Colonic mucosa (tissue), 4 donors: ENCODE results near the gene CCNDBP1. TPM values are rescaled to one million over a fixed set of nuclear protein-coding genes. Genes with fewer than 3 reads are reported as not detected.

Source experiments
- DNase-seq: peaks from one replicate; pipeline ENCODE4 v3.0.0-alpha.2; 2020
- H3K27ac ChIP-seq: fragments of 200-600 bp; one replicate; pipeline ENCODE4 v1.8.0; 2021
- H3K27me3 ChIP-seq: fragments of 200-600 bp; one replicate; pipeline ENCODE4 v1.8.0; 2021
- H3K36me3 ChIP-seq: fragments of 200-600 bp; one replicate; pipeline ENCODE4 v1.8.0; 2021
- H3K4me1 ChIP-seq: fragments of 200-600 bp; one replicate; pipeline ENCODE4 v1.8.0; 2021; ENCODE audit warnings: mild to moderate bottlenecking
- H3K4me3 ChIP-seq: fragments of 200-600 bp; one replicate; pipeline ENCODE4 v1.8.0; 2021
- H3K9ac ChIP-seq, 2 donors: one replicate each; pipeline ENCODE4 v1.7.0; 2013; ENCODE audit warnings: control low read depth in 2 of 2, low read depth in 2 of 2, low read length in 2 of 2
- H3K9me3 ChIP-seq: fragments of 200-600 bp; one replicate; pipeline ENCODE4 v1.8.0; 2021
- intact Hi-C: fragments of 100-400 bp; cut with DNase I; formaldehyde crosslinking; loops from one replicate; pipeline ENCODE4 v1.14.1; 2022
- total RNA-seq, 2 donors: library from RNA; stranded (reverse); fragmentation: NEBNext Ultra II Directional in 1 of 2; extraction: Animal tissue kit (Norgen Biotek cat#: 25700) in 1 of 2; gene quantifications; one replicate each; pipeline ENCODE4 v1.2.1, GENCODE V29; 2021
- TF ChIP-seq, protein P1 (sequence below): fragments of 200-600 bp; IDR thresholded peaks from one replicate; pipeline ENCODE4 v1.8.0; 2022; ENCODE audit warnings: antibody characterized with exemption, mild to moderate bottlenecking
- donor health status: healthy.
- donor health status: DM: no; HTN: no; CAD: no.
- donor health status: DM: no; HTN: no; CAD: no.

Gene CCNDBP1
- total RNA-seq, 2 donors from 2014 or later = 48.2 to 64.5 TPM

DNA sequence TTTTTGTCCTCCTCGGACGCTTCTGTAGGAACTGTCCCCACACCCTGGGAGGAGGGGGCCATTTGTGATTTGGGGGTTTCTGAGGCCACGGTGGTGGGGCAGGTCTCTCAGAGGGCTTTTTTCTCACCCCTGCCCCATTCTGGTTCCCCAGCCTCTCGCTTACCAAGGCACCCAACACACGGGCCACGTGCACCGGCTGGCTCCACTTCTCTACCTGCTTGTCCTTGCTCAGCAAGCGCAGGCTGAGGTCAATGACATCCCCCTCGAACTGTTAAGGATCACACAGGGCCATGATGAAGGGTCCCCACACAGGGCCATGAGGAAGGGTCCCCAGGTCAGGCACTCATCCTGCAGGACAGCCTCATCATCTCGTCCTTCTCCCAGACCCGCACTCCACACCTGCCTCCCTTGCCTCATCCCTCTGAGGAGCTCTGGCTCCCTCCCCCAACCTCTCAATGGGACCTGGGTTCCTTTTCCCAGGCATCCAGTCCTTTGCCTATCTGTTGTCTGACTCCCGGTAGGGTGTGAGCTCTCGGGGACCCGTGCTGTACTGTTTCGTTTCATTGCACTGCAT is 25.1 kb downstream of the CCNDBP1 start:
- Histone ChIP-seq H3K36me3 (no peaks in the 10 kb centered on the region), H3K27me3 (no peaks in the 10 kb centered on the region), H3K9me3 (no peaks in the 10 kb centered on the region), H3K27ac (no peak overlapping the region), H3K9ac (no peak overlapping the region), H3K4me3 (no peak overlapping the region), H3K4me1 (no peaks in the 10 kb centered on the region)
- intact Hi-C loops = no loop called here
- no peak for DNase-seq
- TF ChIP-seq, protein P1, sequence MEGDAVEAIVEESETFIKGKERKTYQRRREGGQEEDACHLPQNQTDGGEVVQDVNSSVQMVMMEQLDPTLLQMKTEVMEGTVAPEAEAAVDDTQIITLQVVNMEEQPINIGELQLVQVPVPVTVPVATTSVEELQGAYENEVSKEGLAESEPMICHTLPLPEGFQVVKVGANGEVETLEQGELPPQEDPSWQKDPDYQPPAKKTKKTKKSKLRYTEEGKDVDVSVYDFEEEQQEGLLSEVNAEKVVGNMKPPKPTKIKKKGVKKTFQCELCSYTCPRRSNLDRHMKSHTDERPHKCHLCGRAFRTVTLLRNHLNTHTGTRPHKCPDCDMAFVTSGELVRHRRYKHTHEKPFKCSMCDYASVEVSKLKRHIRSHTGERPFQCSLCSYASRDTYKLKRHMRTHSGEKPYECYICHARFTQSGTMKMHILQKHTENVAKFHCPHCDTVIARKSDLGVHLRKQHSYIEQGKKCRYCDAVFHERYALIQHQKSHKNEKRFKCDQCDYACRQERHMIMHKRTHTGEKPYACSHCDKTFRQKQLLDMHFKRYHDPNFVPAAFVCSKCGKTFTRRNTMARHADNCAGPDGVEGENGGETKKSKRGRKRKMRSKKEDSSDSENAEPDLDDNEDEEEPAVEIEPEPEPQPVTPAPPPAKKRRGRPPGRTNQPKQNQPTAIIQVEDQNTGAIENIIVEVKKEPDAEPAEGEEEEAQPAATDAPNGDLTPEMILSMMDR = no peak

DNA sequence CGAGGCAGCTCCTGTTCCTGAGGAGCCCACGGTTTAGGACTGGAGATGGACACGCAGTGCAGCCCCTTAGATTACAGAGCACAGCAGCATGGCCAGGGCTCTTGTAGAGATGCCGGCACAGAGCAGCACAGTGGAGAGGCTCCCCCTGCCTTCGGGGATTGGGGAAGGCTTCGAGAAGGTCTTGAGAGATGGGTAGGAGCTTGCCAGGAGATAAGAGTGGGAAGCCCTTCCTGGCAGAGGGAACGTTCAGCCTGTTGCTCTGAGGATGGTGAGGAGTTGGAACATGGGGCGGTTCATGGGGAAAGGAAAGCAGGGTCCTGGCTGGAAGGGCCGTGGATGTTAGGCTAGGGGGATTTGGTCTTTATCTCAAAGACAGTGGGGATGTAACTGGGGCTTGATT is 25.6 kb downstream of the CCNDBP1 start:
- Histone ChIP-seq H3K9me3 (no peaks in the 10 kb centered on the region), H3K9ac (no peak overlapping the region), H3K4me1 (no peaks in the 10 kb centered on the region), H3K4me3 (no peak overlapping the region), H3K36me3 (no peaks in the 10 kb centered on the region), H3K27ac (no peak overlapping the region), H3K27me3 (no peaks in the 10 kb centered on the region)
- intact Hi-C loops = no loop called here
- TF ChIP-seq, protein P1 = no peak
- no peak for DNase-seq

DNA sequence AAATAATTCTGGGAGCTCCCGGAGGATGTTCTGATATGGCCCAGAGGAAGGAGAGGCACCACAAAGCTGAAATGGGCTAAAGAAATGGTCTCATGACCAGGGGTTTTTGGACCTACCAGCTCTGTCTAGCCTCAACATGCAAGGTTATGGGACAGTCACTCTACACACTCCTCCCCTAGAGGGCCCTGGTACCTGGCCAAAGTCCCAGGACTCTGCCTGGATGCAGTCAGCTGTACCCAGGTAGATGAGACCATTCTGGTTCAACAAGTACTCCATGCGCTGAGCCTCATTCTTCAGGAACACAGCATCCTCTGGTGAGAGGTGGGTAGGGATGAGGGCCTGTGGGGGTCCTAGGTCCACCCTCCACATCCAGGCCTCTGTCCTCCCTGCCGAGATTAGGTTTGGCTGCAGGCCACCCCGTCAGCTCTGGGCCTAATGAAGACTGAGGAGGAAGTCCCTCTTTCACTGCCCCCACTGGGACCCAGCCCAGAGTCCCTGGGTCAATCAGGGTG is 26.1 kb downstream of the CCNDBP1 start:
- Histone ChIP-seq H3K36me3 (no peaks in the 10 kb centered on the region), H3K27me3 (no peaks in the 10 kb centered on the region), H3K9me3 (no peaks in the 10 kb centered on the region), H3K9ac (no peak overlapping the region), H3K4me1 (no peaks in the 10 kb centered on the region), H3K27ac (no peak overlapping the region), H3K4me3 (no peak overlapping the region)
- intact Hi-C loops = no loop called here
- no peak for DNase-seq
- TF ChIP-seq, protein P1 = no peak

DNA sequence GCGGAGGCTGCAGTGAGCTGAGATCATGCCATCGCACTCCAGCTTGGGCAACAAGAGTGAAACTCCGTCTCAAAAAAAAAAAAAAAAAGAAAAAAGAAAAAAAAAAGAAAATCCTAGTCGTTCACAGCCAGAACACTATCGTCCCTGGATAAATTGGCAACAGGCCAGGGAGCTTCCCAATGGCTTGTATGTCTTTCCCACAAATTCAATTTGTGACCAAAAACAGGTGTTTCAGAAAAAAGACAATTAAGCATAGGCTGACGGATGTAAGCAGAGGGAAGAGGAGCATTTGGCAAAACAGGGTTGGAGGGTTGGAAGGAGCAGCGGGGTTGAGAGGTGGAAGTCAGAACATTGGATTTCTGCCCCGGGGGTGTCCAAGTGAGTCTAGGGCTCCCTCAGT is 27.1 kb downstream of the CCNDBP1 start:
- Histone ChIP-seq H3K27me3 (no peaks in the 10 kb centered on the region), H3K27ac (no peak overlapping the region), H3K4me1 (no peaks in the 10 kb centered on the region), H3K36me3 (no peaks in the 10 kb centered on the region), H3K4me3 (no peak overlapping the region), H3K9ac (no peak overlapping the region), H3K9me3 (no peaks in the 10 kb centered on the region)
- DNase-seq = no peak
- TF ChIP-seq, protein P1 = no peak
- intact Hi-C loops = no loop called here

DNA sequence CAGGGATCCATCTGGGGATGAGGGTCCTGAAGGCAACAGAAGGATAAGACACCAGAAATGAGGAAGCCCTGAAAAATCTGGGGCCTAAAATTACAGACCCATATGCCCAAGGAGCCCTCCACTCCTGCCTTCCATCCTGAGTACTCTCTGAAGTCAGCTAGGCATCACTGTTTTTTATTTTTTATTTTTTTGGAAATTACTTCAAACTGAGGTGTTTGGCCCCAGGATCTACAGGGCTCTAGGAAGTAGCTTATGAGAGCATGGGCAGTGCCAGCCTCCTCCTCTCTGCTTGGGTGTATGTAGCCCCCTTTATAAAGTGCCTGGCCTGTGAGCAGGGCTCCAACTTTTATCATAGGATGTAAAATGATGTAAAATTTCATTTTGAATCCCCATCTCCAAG is 27.7 kb downstream of the CCNDBP1 start:
- Histone ChIP-seq H3K9ac (no peak overlapping the region), H3K27me3 (no peaks in the 10 kb centered on the region), H3K4me3 (no peak overlapping the region), H3K4me1 (no peaks in the 10 kb centered on the region), H3K36me3 (no peaks in the 10 kb centered on the region), H3K9me3 (no peaks in the 10 kb centered on the region), H3K27ac (no peak overlapping the region)
- DNase-seq = no peak
- intact Hi-C loops = no loop called here
- TF ChIP-seq, protein P1 = no peak
